Ishikawa (cell line): ENCODE data around the gene KIF26B.

Experiments
- CEBPB ChIP-seq: IDR thresholded peaks from 2 replicates; pipeline ENCODE4 v1.6.1; 2012
- CREB1 ChIP-seq: IDR thresholded peaks from 2 replicates; pipeline ENCODE4 v1.6.1; 2012; ENCODE audit warnings: low read depth
- EGR1 ChIP-seq: IDR thresholded peaks from 2 replicates; pipeline ENCODE4 v1.6.1; 2012
- EP300 ChIP-seq: IDR thresholded peaks from 2 replicates; pipeline ENCODE4 v1.6.1; 2012; ENCODE audit warnings: borderline replicate concordance
- FOXM1 ChIP-seq: IDR thresholded peaks from 2 replicates; pipeline ENCODE4 v1.6.1; 2012; ENCODE audit warnings: low read depth, borderline replicate concordance
- NFIC ChIP-seq: IDR thresholded peaks from 2 replicates; pipeline ENCODE4 v1.6.1; 2012
- RAD21 ChIP-seq: IDR thresholded peaks from 2 replicates; pipeline ENCODE4 v1.6.1; 2012; ENCODE audit warnings: low read depth
- REST ChIP-seq: IDR thresholded peaks from 2 replicates; pipeline ENCODE4 v1.6.1; 2012; ENCODE audit warnings: low read depth, mild to moderate bottlenecking
- TAF1 ChIP-seq: IDR thresholded peaks from 2 replicates; pipeline ENCODE4 v1.6.1; 2012; ENCODE audit warnings: low read depth, mild to moderate bottlenecking
- TCF12 ChIP-seq: IDR thresholded peaks from 2 replicates; pipeline ENCODE4 v1.6.1; 2012; ENCODE audit warnings: low read depth
- TEAD4 ChIP-seq: IDR thresholded peaks from 2 replicates; pipeline ENCODE4 v1.6.1; 2012
- USF1 ChIP-seq: IDR thresholded peaks from 2 replicates; pipeline ENCODE4 v1.6.1; 2012
- YY1 ChIP-seq: IDR thresholded peaks from 2 replicates; pipeline ENCODE4 v1.6.1; 2012; ENCODE audit warnings: low read depth
- ZBTB7A ChIP-seq: IDR thresholded peaks from 2 replicates; pipeline ENCODE4 v1.6.1; 2012; ENCODE audit warnings: low read depth
- TF ChIP-seq, protein P1 (sequence below): IDR thresholded peaks from 2 replicates; pipeline ENCODE4 v1.6.1; 2012

Gene KIF26B

GRCh38 chr1:245541369-245541768, 386.6 kb downstream of the KIF26B start:
- TF ChIP-seq, protein P1, sequence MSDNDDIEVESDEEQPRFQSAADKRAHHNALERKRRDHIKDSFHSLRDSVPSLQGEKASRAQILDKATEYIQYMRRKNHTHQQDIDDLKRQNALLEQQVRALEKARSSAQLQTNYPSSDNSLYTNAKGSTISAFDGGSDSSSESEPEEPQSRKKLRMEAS = no peak
- TF ChIP-seq ZBTB7A (no peak), YY1 (no peak), TEAD4 (no peak), EP300 (no peak), RAD21 (no peak), NFIC (no peak), EGR1 (no peak), TAF1 (no peak), REST (no peak), CEBPB (no peak), USF1 (no peak), TCF12 (no peak), CREB1 (no peak)

- TF ChIP-seq TAF1 (no peak), TEAD4 (no peak), YY1 (no peak), NFIC (no peak), EP300 (no peak), REST (no peak), RAD21 (no peak), TCF12 (no peak), FOXM1 (no peak), ZBTB7A (no peak), USF1 (no peak), CEBPB (no peak)
- TF ChIP-seq, protein P1 = no peak
Measured at GRCh38 chr1:245542365-245542764, 387.6 kb downstream of the KIF26B start.

- TF ChIP-seq USF1 (no peak), CEBPB (no peak), NFIC (no peak), TCF12 (no peak)
Measured at GRCh38 chr1:245544236-245544635, 389.5 kb downstream of the KIF26B start.

- TF ChIP-seq TAF1 (no peak), CEBPB (no peak), USF1 (no peak)
Measured at GRCh38 chr1:245546875-245547274, 392.1 kb downstream of the KIF26B start.

- TF ChIP-seq EP300 = no peak
- TF ChIP-seq CEBPB = no peak
- TF ChIP-seq NFIC = no peak
- no peak for TF ChIP-seq TAF1
- no peak for TF ChIP-seq ZBTB7A
- no peak for TF ChIP-seq USF1
- no peak for TF ChIP-seq REST
- TF ChIP-seq, protein P1 = no peak
- TF ChIP-seq TCF12 = no peak
- TF ChIP-seq YY1 = no peak
- TF ChIP-seq CREB1 = no peak
- TF ChIP-seq TEAD4 = no peak
- no peak for TF ChIP-seq FOXM1
- TF ChIP-seq EGR1 = no peak
- no peak for TF ChIP-seq RAD21
Measured at GRCh38 chr1:245549996-245550719, 395.4 kb downstream of the KIF26B start.
